Measurements from ENCODE around the gene ZNF683. TPM values are rescaled to one million over a fixed set of nuclear protein-coding genes. Genes with fewer than 3 reads are reported as not detected.
A peak's percentile ranks its signal among the peaks of the same experiment; 100 is the strongest.

ZNF683 gene
- total and polyA plus RNA-seq, 2 experiments from 2014 or later: not detected

GRCh38 chr1:26328597-26328996 lies 44.0 kb downstream of the ZNF683 start:
- H2AFZ ChIP-seq: no peak overlapping the region
- no peaks in the 10 kb centered on the region; the same call in 1 of the 2 replicates for H3K4me1 ChIP-seq (ENCODE audit: insufficient read depth)
- H3K27me3 Mint-ChIP-seq (ENCODE audit: insufficient read depth, low read depth, poor library complexity): peaks cover 2% of the 10 kb centered on the region
- peaks cover 8% of the 10 kb centered on the region for H3K36me3 ChIP-seq (ENCODE audit: insufficient read depth)
- no peaks in the 10 kb centered on the region for H3K27me3 ChIP-seq (ENCODE audit: insufficient read depth)
- no peaks in the 10 kb centered on the region for H3K9me2 ChIP-seq (ENCODE audit: insufficient read depth)
- H3K36me3 Mint-ChIP-seq (ENCODE audit: low read depth): peaks cover 28% of the 10 kb centered on the region; the same call in 2 of the 3 replicates
- no peaks in the 10 kb centered on the region; the same call in 1 of the 2 replicates for H4K20me1 ChIP-seq (replicated peaks; ENCODE audit: insufficient read depth)
- H3K27ac ChIP-seq (ENCODE audit: low read depth): no peak overlapping the region
- ATAC-seq: no peak
- 0 out of 3 replicates have a peak, but pooled peaks cover 3% of the 10 kb centered on the region for H3K4me1 Mint-ChIP-seq
- TF ChIP-seq EZH2 (IDR thresholded peaks at IDR 0.05; ENCODE audit: low read depth, unreplicated experiment): no peak
- no peak for TF ChIP-seq NANOG (IDR thresholded peaks at IDR 0.05; ENCODE audit: borderline replicate concordance)
- TF ChIP-seq POLR2AphosphoS5 (IDR thresholded peaks at IDR 0.05; ENCODE audit: low read depth): no peak
- TF ChIP-seq EZH2phosphoT487 (IDR thresholded peaks at IDR 0.05; ENCODE audit: unreplicated experiment): no peak
- TF ChIP-seq JUNB (IDR thresholded peaks at IDR 0.05; ENCODE audit: unreplicated experiment): no peak
- TF ChIP-seq ZNF331 (CRISPR knock-in tag; IDR thresholded peaks at IDR 0.05; ENCODE audit: low read depth): no peak
- TF ChIP-seq ETS1 (IDR thresholded peaks at IDR 0.05): no peak
- TF ChIP-seq, protein P1, sequence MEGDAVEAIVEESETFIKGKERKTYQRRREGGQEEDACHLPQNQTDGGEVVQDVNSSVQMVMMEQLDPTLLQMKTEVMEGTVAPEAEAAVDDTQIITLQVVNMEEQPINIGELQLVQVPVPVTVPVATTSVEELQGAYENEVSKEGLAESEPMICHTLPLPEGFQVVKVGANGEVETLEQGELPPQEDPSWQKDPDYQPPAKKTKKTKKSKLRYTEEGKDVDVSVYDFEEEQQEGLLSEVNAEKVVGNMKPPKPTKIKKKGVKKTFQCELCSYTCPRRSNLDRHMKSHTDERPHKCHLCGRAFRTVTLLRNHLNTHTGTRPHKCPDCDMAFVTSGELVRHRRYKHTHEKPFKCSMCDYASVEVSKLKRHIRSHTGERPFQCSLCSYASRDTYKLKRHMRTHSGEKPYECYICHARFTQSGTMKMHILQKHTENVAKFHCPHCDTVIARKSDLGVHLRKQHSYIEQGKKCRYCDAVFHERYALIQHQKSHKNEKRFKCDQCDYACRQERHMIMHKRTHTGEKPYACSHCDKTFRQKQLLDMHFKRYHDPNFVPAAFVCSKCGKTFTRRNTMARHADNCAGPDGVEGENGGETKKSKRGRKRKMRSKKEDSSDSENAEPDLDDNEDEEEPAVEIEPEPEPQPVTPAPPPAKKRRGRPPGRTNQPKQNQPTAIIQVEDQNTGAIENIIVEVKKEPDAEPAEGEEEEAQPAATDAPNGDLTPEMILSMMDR (conservative IDR thresholded peaks at IDR 0.05; ENCODE audit: low read depth in 2 of 2): no peak
- H3K4me3 Mint-ChIP-seq: no peak overlapping the region
- H3K27ac Mint-ChIP-seq: peak overlapping the region; percentile 84; the same call in 1 of the 2 replicates
- no peaks in the 10 kb centered on the region for H3F3A ChIP-seq (replicated peaks; ENCODE audit: low read depth)
- no peak overlapping the region for H3K4me3 ChIP-seq
- H3K4me2 ChIP-seq: no peak overlapping the region
- no peaks in the 10 kb centered on the region for H3K9me3 Mint-ChIP-seq
- DNase-seq (ENCODE audit: low spot score): no peak
- H3K79me2 ChIP-seq (replicated peaks; ENCODE audit: insufficient read depth): no peaks in the 10 kb centered on the region

GRCh38 chr1:26327956-26328362 lies 44.6 kb downstream of the ZNF683 start:
- no peaks in the 10 kb centered on the region; the same call in 1 of the 2 replicates for H4K20me1 ChIP-seq (replicated peaks; ENCODE audit: insufficient read depth)
- no peak overlapping the region for H2AFZ ChIP-seq
- no peaks in the 10 kb centered on the region for H3K9me2 ChIP-seq (ENCODE audit: insufficient read depth)
- no peak overlapping the region for H3K27ac ChIP-seq (ENCODE audit: low read depth)
- H3K4me3 ChIP-seq: no peak overlapping the region
- H3K4me3 Mint-ChIP-seq: no peak overlapping the region
- no peak for DNase-seq (ENCODE audit: low spot score)
- no peaks in the 10 kb centered on the region for H3K9me3 Mint-ChIP-seq
- no peaks in the 10 kb centered on the region; the same call in 1 of the 2 replicates for H3K4me1 ChIP-seq (ENCODE audit: insufficient read depth)
- 0 out of 3 replicates have a peak, but pooled peaks cover 3% of the 10 kb centered on the region for H3K4me1 Mint-ChIP-seq
- H3K27me3 ChIP-seq (ENCODE audit: insufficient read depth): no peaks in the 10 kb centered on the region
- peak; percentile 30; the same call in 2 of the 3 replicates for ATAC-seq
- H3K36me3 ChIP-seq (ENCODE audit: insufficient read depth): peaks cover 8% of the 10 kb centered on the region
- peaks cover 31% of the 10 kb centered on the region for H3K36me3 Mint-ChIP-seq (ENCODE audit: low read depth)
- H3K79me2 ChIP-seq (replicated peaks; ENCODE audit: insufficient read depth): no peaks in the 10 kb centered on the region
- H3K27me3 Mint-ChIP-seq (ENCODE audit: insufficient read depth, low read depth, poor library complexity): peaks cover 2% of the 10 kb centered on the region
- no peak overlapping the region for H3K4me2 ChIP-seq
- H3K27ac Mint-ChIP-seq: peak overlapping the region; percentile 85
- H3F3A ChIP-seq (replicated peaks; ENCODE audit: low read depth): no peaks in the 10 kb centered on the region
- TF ChIP-seq POLR2AphosphoS5 (IDR thresholded peaks at IDR 0.05; ENCODE audit: low read depth) (no peak), ETS1 (IDR thresholded peaks at IDR 0.05) (no peak), EZH2phosphoT487 (IDR thresholded peaks at IDR 0.05; ENCODE audit: unreplicated experiment) (no peak)
- TF ChIP-seq, protein P1 (conservative IDR thresholded peaks at IDR 0.05; ENCODE audit: low read depth in 2 of 2): 0 out of 4 replicates have a peak, but pooled peaks of 1 of the 2 experiments have one; percentile 10
